Stimulated activated CD8-positive, alpha-beta memory T cell treated with anti-CD3 and anti-CD28 coated beads, Interleukin-2, amount 100 ng/mL, for 1 hour (primary cell): ENCODE results near the gene KAT8.
"Not testable (repeated sequence)": the region's sequence is repeated elsewhere in the genome, so short reads cannot be mapped to it uniquely, and the experiment has no call there.

Source experiments
- DNase-seq, 2 donors: peaks; one replicate each; pipeline ENCODE4 v3.0.0-alpha.2; 2020; ENCODE audit warnings: low read depth in 2 of 2

The KAT8 gene

DNA sequence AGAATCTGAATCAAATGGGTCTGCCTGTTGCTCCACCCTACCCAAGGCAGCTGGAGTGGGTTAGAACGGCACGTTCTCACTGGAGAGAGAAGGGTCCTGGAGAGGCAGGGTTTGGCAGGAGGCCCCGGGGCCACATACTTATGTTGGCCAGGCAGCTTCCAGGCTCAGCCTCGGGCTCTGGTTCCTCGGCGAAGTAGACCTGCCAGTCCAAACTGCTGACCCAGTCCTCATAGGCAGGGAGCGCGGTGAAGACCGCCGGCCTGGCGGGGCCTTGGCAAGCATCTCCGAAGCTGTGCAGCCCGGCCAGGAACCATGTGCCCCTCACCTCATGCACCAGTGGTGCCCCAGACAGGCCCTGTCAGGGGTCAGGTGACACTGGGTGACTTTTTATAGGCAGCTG lies 33.5 kb upstream of the KAT8 start:
- no peak for DNase-seq

- no peak for DNase-seq
Measured at GRCh38 chr16:31084584-31085302, 32.7 kb upstream of the KAT8 start.

- DNase-seq, result no peak
Measured at GRCh38 chr16:31085411-31085810, 32.1 kb upstream of the KAT8 start.

- no peak for DNase-seq
Measured at GRCh38 chr16:31085873-31086628, 31.4 kb upstream of the KAT8 start.

- DNase-seq, result no peak
Measured at GRCh38 chr16:31086629-31086906, 30.9 kb upstream of the KAT8 start.

DNA sequence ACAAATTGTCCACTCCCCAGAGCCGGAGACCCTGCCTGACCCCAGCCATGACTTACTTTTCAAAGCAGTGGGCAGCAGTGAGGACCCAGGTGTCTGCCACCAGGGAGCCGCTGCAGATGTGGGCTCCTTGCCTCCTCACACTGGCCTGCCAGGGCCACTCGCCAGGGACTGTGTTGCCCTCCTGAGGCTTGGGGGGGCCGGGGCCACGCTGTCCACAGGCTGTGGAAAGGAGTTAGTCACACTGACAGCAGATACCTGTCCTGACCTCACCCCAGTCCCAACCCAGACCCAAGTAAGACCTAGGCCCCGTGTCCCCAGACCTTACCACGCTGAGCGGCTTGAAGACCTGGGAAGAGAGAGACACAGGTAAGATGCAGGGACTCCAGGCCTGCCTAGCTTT lies 30.0 kb upstream of the KAT8 start:
- no peak for DNase-seq

DNA sequence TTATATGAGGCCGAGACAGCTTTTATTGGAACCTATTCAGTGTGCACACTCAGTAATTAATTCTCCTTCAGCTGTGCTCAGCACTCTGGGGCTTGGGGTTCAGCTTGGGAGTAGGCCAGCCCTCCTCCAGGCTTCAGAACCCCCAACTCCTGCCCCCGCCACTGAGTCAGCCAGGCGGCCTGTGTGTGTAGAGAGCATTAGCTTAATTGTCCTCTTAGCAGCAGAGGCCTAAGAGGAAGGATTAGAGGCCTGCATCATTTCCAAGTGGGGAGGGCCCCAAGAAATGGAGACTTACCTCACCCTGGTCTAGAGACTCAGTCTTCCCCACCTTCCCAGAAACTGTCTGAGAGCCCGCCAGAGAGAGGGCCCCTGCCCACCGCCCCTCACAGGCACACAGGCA lies 29.5 kb upstream of the KAT8 start:
- DNase-seq, result no peak

DNA sequence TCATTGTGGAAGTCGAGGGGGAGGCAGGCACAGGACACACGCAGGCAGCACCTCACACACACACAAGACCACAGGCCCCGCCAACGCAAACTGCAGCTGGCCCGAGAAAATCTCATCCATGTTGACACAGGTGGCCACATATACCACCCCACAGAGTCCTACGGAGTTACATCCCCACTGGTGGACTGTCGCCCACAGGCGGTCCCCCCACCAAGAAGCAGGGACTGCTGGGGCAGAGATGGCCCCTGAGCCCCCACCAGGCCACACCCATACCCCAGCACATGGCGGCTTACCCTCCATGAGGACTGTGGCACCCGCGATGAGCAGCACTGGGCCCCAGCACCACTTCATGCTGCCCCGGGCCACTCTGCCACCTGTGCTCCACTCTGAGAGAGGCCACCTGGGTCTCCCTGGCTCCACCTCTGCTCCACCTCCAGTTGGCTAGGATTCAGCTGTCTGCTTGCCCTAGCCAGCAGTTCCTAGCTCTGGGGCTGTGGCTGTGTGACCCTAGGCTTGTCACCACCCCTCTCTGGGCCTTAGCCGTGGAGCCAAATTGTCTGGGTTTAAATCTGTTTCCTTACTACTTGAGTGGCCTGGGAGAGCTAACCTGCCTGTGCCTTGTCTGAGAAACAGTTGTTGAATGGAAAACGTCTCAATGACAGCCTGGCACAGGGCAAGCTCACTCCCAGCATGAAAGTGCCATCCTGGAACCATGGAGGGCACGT lies 28.8 kb upstream of the KAT8 start, which contains the start of gene PRSS53:
PRSS53 (minus strand) TSS at position 485 of the 725 bp plus-strand sequence; CDS start at position 351, 134 bp downstream.
- DNase-seq, result no peak

DNA sequence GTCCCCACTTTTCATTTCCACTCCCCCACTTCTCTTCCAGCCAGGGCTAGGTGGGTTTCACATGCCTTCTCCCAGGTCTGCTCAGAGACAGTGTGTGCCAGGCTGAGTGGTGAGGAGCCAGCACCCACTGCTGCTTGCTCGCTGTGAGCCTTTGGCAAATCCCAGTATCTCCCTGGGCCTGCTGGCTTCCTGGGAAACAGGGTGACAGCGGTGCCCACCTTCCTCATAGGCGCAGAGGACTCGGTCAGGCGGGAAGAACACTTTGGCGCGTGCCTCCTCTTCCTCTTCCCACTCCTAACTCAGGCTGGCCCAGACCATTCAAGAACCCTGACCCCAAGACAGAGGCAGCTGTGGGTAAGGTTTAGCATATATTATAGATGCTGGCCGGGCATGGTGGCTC lies 28.3 kb upstream of the KAT8 start:
- DNase-seq, result no peak

GRCh38 chr16:31090540-31090939 lies 26.9 kb upstream of the KAT8 start:
- DNase-seq, result no peak

DNA sequence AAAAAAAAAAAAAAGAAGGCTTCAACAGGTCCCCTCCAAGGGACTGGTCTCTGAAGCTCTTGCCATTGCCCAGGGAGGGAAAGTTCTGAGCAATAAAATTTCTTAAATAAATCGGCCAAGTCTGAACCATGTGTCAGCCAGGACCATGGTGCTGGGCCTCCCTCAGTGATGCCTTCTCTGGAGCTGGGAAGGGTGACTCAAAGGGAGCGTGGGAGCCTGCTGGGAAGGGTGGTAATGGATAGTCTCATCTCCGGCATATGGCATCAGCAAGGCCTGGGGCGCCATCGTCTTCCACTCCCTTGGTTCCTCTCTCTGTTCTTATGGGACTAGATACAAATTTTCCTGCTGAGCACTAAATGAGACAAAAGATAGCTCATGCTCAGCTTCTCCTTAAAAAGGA lies 25.1 kb upstream of the KAT8 start:
- DNase-seq, result no peak

GRCh38 chr16:31093132-31093703 lies 24.2 kb upstream of the KAT8 start:
- no peak for DNase-seq

GRCh38 chr16:31094088-31094423 lies 23.4 kb upstream of the KAT8 start:
- DNase-seq, result no peak

- DNase-seq, result peak; percentile 60 to 68
Measured at GRCh38 chr16:31094424-31095120, 22.9 kb upstream of the KAT8 start, which contains the start of gene VKORC1. Gene VKORC1 (minus strand): TSS chr16:31094797. CDS start chr16:31094729, 68 bp downstream.

DNA sequence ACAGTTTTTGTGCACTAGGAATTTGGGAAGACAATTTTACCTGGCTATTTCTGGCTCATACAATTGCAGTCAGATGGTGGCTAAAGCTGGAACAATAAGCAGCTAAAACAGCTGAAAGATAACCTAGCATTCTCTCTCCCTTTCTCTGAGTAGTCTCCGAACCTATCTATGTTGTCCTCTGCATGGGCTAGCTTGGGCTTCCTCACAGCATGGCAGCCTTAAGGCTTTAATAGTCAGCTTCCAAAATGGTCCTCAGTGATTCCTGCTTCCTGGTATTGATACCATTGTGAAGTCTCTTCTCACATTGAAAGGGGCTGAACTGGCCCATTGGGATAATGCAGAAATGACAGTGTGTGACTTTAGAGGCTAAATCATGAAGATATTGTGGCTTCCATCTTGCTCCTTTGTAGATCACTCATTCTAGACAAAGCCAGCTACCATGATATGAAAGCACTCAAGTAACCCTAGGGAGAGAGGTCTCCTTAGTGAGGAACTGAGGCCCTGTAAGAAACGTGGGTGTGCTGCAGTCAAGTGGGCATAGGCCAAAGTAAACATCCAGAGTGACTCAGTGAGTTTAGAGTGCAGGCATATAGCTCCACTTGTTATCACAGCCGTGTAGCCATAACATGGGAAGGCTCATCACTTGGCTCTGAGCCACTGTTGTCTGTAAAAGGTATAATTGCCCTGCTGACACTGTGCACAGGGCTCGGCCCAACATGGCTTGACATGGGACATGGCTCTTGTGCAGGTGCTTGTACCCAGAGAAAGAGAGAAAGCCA lies 17.4 kb upstream of the KAT8 start:
- no peak for DNase-seq

DNA sequence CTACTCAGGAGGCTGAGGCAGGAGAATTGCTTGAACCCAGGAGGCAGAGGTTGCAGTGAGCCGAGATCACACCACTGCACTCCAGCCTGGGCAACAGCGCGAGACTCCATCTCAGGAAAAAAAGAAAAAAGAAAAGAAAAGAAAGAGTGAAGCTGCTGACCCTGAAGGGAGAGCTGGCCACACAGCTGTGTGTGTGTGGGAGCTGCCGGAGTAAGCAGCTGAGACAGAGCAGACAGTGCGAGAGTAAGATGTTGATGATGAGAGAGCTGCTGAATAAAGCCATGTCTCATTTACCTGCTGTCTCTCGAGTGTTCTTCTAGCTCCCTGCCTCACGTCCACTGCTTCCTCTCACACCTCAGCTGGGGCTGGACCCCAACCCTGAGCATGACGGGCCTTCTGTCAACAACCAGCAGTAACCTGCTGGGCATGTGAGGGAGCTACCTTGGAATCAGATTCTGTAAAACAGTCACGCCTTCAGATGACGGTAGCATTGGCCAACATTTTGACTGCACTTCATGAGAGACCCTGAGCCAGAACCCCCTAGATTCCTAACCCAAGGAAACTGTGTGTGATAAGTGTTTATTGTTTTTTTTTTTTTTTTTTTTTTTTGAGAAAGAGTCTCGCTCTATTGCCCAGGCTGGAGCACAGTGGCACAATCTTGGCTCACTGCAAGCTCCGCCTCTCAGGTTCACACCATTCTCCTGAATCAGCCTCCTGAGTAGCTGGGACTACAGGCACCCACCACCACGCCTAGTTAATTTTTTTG lies 16.4 kb upstream of the KAT8 start:
- not testable (repeated sequence) for DNase-seq

DNA sequence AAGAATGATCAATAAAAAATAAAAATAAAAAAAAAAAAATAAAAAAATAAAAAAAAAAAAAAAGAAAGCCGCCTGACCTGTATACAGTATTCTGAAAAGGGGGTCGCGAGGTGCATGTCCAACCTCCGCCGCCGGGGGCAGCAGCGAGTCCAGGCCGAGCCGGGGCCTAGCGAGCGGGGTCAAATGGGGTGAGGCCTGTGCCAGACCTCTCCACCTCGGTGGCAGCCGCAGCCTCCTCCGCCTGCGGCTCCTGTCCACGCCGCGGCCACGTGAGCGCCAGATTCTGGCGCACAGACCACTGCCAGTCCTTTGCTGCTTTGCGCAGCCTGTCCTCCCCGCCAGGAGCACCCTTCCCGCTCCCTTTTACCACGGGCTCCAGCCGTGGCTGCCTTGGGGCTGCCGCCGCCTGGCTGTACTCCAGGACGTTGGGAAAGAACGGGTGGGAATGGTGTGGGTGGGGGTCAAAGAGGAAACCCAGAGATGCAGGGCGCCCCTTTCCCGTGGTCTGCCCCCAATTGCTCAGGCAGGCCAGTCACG lies 11.7 kb upstream of the KAT8 start:
- DNase-seq, result peak; percentile 63 to 69

DNA sequence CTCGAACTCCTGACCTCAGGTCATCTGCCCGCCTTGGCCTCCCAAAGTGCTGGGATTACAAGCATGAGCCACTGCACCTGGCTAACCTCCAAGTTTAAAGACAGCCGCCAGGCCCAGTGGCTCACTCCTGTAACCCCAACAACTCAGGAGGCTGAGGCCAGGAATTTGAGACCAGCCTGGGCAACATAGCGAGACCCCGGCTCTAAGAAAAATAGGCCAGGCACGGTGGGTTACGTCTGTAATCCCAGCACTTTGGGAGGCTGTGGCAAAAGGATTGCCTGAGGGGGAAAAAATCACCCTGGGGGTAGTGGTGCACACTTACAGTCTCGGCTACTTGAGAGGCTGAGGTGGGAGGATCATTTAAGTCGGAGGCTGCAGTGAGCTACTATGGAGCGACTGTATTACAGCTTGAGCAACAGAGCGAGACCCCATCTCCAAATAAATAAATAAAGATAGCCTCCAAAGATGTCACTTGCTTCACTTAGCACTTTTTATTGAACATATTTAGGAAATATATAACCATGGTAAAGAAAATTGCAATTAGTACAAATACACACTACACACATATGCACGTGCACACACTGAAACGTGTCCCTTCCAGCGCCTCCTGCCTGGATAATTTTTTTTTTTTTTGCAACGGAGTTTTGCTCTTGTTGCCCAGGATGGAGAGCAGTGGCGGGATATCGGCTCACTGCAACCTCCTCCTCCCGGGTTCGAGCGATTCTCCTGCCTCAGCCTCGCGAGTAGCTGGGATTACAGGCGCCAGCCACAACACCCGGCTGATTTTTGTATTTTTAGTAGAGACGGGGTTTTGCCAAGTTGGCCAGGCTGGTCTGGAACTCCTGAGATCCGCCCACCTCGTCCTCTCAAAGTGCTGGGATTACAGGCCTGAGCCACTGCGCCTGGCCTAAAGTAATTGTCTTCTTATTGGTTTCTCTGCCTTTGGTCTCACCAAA lies 10.7 kb upstream of the KAT8 start:
- no peak for DNase-seq

- no peak for DNase-seq
Measured at GRCh38 chr16:31107465-31107867, 10.0 kb upstream of the KAT8 start.
